Heart right ventricle (tissue), 16 donors: Measurements from ENCODE around the gene IP6K3. TPM values are rescaled to one million over a fixed set of nuclear protein-coding genes. Genes with fewer than 3 reads are reported as not detected.

Experiments used
- ATAC-seq, 8 donors: fragments of 200-7000 bp; cut with Tn5 transposase; one replicate each; pipeline ENCODE4 v1.9.1; 2020; ENCODE audit warnings: mild to moderate bottlenecking in 8 of 8, moderate library complexity in 8 of 8, moderate number of reproducible peaks in 1 of 8
- DNase-seq, 2 donors: peaks; one replicate each; pipeline ENCODE4 v3.0.0-alpha.2; 2020
- H3K27ac ChIP-seq, 10 donors: fragments of 200-600 bp; sonication (generic) in 2 of 10; one replicate each; pipeline versions ENCODE4 v1.5.0 to v1.8.0; 2020 to 2022; ENCODE audit warnings: mild to moderate bottlenecking in 3 of 10
- H3K27me3 ChIP-seq, 7 donors: fragments of 200-600 bp; one replicate each; pipeline ENCODE4 v1.8.0; 2021 to 2022; ENCODE audit warnings: mild to moderate bottlenecking in 2 of 7
- H3K36me3 ChIP-seq, 9 donors: fragments of 200-600 bp; sonication (generic) in 1 of 9; one replicate each; pipeline versions ENCODE4 v1.5.0 to v1.8.0; 2020 to 2022; ENCODE audit warnings: mild to moderate bottlenecking in 2 of 9
- H3K4me1 ChIP-seq, 9 donors: fragments of 200-600 bp; sonication (generic) in 1 of 9; one replicate each; pipeline versions ENCODE4 v1.5.0 to v1.8.0; 2020 to 2022; ENCODE audit warnings: mild to moderate bottlenecking in 4 of 9
- H3K4me3 ChIP-seq, 10 donors: fragments of 200-600 bp; sonication (generic) in 2 of 10; one replicate each; pipeline versions ENCODE4 v1.5.0 to v1.8.0; 2020 to 2022; ENCODE audit warnings: mild to moderate bottlenecking in 7 of 10, moderate library complexity in 2 of 10
- H3K9me3 ChIP-seq, 11 donors: fragments of 200-600 bp in 10 of 11; sonication (generic) in 2 of 11; one replicate each; pipeline versions ENCODE4 v1.5.0 to v1.8.0; 2013 to 2022; ENCODE audit warnings: mild to moderate bottlenecking in 2 of 11, control low read depth in 1 of 11, moderate library complexity in 1 of 11
- WGBS, 2 donors: extraction: QIAGEN DNeasy Blood & Tissue Kit; methylation state at CpG; one replicate each; pipeline ENCODE4 v1.1.7; 2013; ENCODE audit warnings: inconsistent platforms in 1 of 2; 5-methylcytosine and 5-hydroxymethylcytosine counted together
- intact Hi-C, 10 donors: fragments of 100-400 bp; cut with DNase I; formaldehyde crosslinking; loops; one replicate each; pipeline versions ENCODE4 v1.11.1 to v1.14.2; 2022
- polyA plus RNA-seq, 2 donors: library from polyadenylated mRNA; stranded (reverse); fragments of 200-250 nt; gene quantifications; one replicate each; pipeline ENCODE4 v1.2.3, GENCODE V29; 2013
- total RNA-seq, 10 donors: library from RNA; stranded (reverse); fragmentation: NEBNext Ultra II Directional in 3 of 10; extraction: Animal tissue kit (Norgen Biotek cat#: 25700) in 3 of 10; gene quantifications; one replicate each; pipeline versions ENCODE4 v1.2.1 to v1.2.4, GENCODE V29; 2021 to 2023
- TF ChIP-seq, protein P1 (sequence below), 9 donors: fragments of 200-600 bp; sonication (generic) in 2 of 9; IDR thresholded peaks; one replicate each; pipeline versions ENCODE4 v1.5.0 to v1.8.0; 2021 to 2022; ENCODE audit warnings: antibody characterized with exemption in 9 of 9, mild to moderate bottlenecking in 5 of 9, moderate library complexity in 1 of 9
- donor health status: Arrhythmogenic right ventricular cardiomyopathy.
- donor health status: ischemic (EF 13 %, LVEDD 7.1; RV severe dilation, severe dysfunction).
- donor health status: healthy with polysubstance abuse.
- donor health status: DM: no; HTN: yes; CAD: no.
- donor health status: DM: no; HTN: no; CAD: no.
- donor health status: ischemic (EF 25% LVEDD 6.9; RV normal size, moderate dysfunction).
- donor health status: ischemic (EF 25% LVEDD 5.7; RV mildly dilated, moderate dysfunction).
- donor health status: healthy.
- donor health status: DM: yes; HTN: yes; CAD: no.
- donor health status: Ischemic cardiomyopathy.
- donor health status: ischemic (EF 35%, LVEDD 5.7; RV mildly dilated, moderate dysfunction).
- donor health status: nonischemic (EF 11% LVEDD 7.7; RV severe dilation, severe dysfunction).
- donor health status: DM: yes; HTN: yes; CAD: no.
- donor health status: PGD.
- donor health status: ischemic (EF 29% LVEDD 5.4; RV normal size, mild dysfunction).
- donor health status: nonischemic (EF 23%, LVEDD 6.1; RV moderate dilation, normal function).

The IP6K3 gene
- total and polyA plus RNA-seq, 12 donors, result 15.9 to 55.7 (median 27.5) TPM

DNA sequence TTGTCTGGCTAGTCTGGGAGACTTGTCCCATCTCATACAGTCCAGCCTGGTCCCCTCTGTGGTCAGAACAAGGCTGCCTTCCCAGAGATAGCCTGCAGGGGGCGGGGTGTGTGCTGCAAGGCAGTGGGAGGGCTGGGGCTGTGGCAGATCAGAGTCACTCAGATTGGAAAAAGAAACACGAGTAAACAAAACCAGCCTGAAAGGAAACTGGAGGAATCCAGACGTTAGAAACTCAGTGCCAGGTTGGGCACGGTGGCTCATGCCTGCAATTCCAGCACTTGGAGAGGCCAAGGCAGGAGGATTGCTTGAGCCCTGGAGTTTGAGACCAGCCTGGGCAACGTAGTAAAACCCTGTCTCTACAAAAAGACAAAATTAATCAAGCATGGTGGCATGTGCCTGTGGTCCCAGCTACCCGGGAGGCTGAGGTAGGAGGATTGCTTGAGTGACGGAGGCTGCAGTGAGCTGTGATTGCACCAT, 22.0 kb upstream of the IP6K3 start:
- TF ChIP-seq, protein P1, sequence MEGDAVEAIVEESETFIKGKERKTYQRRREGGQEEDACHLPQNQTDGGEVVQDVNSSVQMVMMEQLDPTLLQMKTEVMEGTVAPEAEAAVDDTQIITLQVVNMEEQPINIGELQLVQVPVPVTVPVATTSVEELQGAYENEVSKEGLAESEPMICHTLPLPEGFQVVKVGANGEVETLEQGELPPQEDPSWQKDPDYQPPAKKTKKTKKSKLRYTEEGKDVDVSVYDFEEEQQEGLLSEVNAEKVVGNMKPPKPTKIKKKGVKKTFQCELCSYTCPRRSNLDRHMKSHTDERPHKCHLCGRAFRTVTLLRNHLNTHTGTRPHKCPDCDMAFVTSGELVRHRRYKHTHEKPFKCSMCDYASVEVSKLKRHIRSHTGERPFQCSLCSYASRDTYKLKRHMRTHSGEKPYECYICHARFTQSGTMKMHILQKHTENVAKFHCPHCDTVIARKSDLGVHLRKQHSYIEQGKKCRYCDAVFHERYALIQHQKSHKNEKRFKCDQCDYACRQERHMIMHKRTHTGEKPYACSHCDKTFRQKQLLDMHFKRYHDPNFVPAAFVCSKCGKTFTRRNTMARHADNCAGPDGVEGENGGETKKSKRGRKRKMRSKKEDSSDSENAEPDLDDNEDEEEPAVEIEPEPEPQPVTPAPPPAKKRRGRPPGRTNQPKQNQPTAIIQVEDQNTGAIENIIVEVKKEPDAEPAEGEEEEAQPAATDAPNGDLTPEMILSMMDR (IDR thresholded peaks at IDR 0.05), result peak; percentile 65 to 86 (median 82)
- WGBS, 2 donors, result 33 to 37% methylated on average over 7 of the region's 7 CpGs
- Histone ChIP-seq H3K4me3 (no peak overlapping the region), H3K4me1 (peaks cover 11 to 42% (median 26%) of the 10 kb centered on the region in 9 donors), H3K27me3 (peaks cover 0 to 3% (median 0%) of the 10 kb centered on the region in 7 donors), H3K36me3 (peaks cover 0 to 18% (median 9%) of the 10 kb centered on the region in 9 donors), H3K9me3 (peaks cover 0 to 5% (median 0%) of the 10 kb centered on the region in 11 donors), H3K27ac (no peak overlapping the region)
- peak; percentile 77 to 81 for DNase-seq
- intact Hi-C loops, result loop anchor here in 5 of 10 donors (1.0 to 10.0 kb wide), 6 partner anchors 184 to 389 kb away; partner anchors contain the start of gene BAK1 (in 2 of the 5)
- peak; percentile 53 to 76 (median 64) for ATAC-seq

DNA sequence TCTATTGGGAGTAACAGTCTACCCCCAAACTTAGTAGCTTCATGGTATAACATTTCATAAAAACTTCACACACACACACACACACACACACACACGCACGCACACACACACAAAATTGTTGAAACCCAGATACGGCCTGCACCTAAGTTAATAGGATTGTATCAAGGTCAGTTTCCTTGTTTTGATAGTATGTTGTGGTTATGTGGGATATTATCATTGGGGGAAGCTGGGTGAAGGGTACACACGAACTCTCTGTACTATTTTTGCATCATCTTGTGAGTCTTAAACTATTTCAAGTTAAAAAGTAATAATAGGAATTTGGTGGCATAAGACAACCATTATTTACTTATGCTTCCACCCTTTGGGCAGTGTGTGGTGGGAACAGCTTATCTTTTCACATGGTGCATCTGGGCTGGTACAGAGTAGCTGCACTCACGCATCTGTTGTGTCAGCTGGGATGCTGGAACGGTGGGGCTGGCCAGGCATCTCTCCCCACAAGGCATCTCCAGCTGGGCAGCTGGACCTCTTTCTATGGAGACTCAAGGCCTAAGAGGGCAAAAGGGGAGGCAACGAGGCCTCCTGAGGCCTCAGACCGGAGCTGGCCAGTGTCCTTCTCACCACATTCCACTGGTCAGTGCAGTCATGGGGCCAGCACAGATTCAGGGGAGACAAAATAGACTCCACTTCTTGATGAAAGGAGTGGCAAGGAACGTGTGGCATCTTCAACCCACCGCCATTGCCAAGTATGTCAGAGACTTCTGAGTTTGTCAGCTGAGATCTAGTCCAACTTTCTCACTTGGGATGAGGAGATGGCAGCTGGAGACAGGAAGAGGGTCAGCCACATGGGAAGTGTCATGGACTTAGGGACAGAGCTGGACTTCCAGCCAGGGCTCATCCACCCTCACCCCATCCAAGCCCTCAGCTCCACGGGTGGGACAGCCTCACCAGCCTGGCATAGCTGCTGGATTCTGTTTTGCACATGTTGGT, 20.5 kb upstream of the IP6K3 start:
- H3K9me3 ChIP-seq, result peaks cover 0 to 5% (median 0%) of the 10 kb centered on the region in 11 donors
- H3K27me3 ChIP-seq, result peaks cover 0 to 3% (median 0%) of the 10 kb centered on the region in 7 donors
- TF ChIP-seq, protein P1 (IDR thresholded peaks at IDR 0.05), result no peak
- no peak overlapping the region for H3K27ac ChIP-seq
- peaks cover 0 to 3% (median under 1%) of the 10 kb centered on the region in 9 donors for H3K36me3 ChIP-seq
- ATAC-seq (no peak), DNase-seq (no peak)
- WGBS, 2 donors, result 77 to 79% methylated on average over 11 of the region's 11 CpGs
- peaks cover 11 to 40% (median 26%) of the 10 kb centered on the region in 9 donors for H3K4me1 ChIP-seq
- no peak overlapping the region for H3K4me3 ChIP-seq
- intact Hi-C loops, result loop anchor here in 3 of 10 donors (5.0 to 10.0 kb wide), 4 partner anchors 182 to 390 kb away; partner anchors contain the start of gene BAK1 (in 2 of the 3)

DNA sequence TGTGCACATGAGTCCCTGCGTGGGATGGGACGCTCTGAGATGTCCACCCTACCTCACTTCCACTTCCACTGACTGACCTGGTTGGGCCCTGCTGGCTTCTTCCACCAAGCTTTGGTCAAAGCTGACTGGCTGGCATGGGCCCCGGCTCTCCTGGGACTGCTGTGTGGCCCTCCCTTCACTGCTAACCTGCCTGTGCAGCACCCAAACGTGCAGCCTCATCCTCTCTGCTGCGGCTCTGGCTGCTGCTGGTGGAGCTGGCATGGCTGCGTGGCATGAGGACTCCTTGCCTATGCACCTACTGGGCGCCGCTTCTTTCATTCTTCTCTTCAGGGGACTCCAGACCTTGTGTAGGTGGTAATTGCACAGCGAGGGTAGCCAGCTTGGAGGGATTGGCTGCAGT, 18.7 kb upstream of the IP6K3 start:
- H3K27ac ChIP-seq, result no peak overlapping the region
- H3K36me3 ChIP-seq, result no peaks in the 10 kb centered on the region
- peaks cover 0 to 3% (median 0%) of the 10 kb centered on the region in 7 donors for H3K27me3 ChIP-seq
- intact Hi-C loops, result loop anchor here in 3 of 10 donors (5.0 to 10.0 kb wide), 4 partner anchors 181 to 392 kb away; partner anchors contain the start of gene BAK1 (in 2 of the 3)
- H3K4me1 ChIP-seq, result peaks cover 2 to 37% (median 23%) of the 10 kb centered on the region in 9 donors
- ATAC-seq (no peak), DNase-seq (no peak)
- 93 to 94% methylated on average over 9 of the region's 9 CpGs for WGBS, 2 donors
- no peak overlapping the region for H3K4me3 ChIP-seq
- peaks cover 0 to 5% (median 0%) of the 10 kb centered on the region in 11 donors for H3K9me3 ChIP-seq
- TF ChIP-seq, protein P1 (IDR thresholded peaks at IDR 0.05), result no peak

DNA sequence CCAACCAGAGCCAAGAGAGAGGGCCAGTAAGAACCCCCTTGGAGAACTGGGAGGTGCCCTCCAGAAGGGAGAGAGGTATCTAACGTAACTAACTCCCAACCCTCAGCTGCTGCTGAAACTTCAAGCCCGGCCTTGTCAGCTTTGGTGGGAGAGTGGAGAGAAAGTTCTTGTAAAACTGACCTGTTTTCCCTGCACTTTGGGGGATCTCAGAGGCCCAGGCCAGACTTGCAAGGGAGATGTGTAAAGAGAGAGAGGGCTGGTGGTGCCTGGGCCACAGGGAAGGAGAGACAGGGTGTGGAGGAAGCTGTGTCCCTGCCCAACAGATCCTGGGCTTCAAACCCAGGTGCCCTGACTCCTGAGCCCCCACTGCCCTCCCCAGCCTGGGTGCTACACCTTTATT, 17.3 kb upstream of the IP6K3 start:
- Histone ChIP-seq H3K4me1 (peaks cover 2 to 30% (median 19%) of the 10 kb centered on the region in 9 donors), H3K9me3 (peaks cover 0 to 5% (median 0%) of the 10 kb centered on the region in 11 donors), H3K36me3 (no peaks in the 10 kb centered on the region), H3K27ac (no peak overlapping the region), H3K27me3 (peaks cover 0 to 3% (median 0%) of the 10 kb centered on the region in 7 donors), H3K4me3 (no peak overlapping the region)
- intact Hi-C loops, result loop anchor here in 8 of 10 donors (5.0 to 10.0 kb wide), 5 partner anchors 42 to 179 kb away; partner anchors contain the start of genes UQCC2 (in 3 of the 8) and BAK1 (in 2 of the 8)
- TF ChIP-seq, protein P1 (IDR thresholded peaks at IDR 0.05), result no peak
- ATAC-seq (no peak), DNase-seq (no peak)
- 92 to 96% methylated on average over 2 of the region's 2 CpGs for WGBS, 2 donors
